PC-3 (cell line): Measurements from ENCODE around the gene PODXL2.

ENCODE experiments used
- CTCF ChIP-seq: fragments of 300-600 bp; sonication (generic); conservative IDR thresholded peaks from 2 replicates; pipeline ENCODE4 v1.5.1; 2017; ENCODE audit warnings: antibody characterized with exemption, low read depth, mild to moderate bottlenecking, low read length
- EZH2phosphoT487 ChIP-seq: fragments of 300-600 bp; sonication (generic); IDR thresholded peaks from 2 replicates; pipeline ENCODE4 v1.6.1; 2018; ENCODE audit warnings: mild to moderate bottlenecking, antibody characterized with exemption, low read length, borderline replicate concordance

GRCh38 chr3:127606086-127606805 lies 22.7 kb upstream of the PODXL2 start:
- no peak for TF ChIP-seq CTCF
- no peak for TF ChIP-seq EZH2phosphoT487
